HepG2 (cell line): Measurements from ENCODE around the gene VPS52. TPM values are rescaled to one million over a fixed set of nuclear protein-coding genes. Genes with fewer than 3 reads are reported as not detected.

Source experiments
- ARID2 ChIP-seq: sonication (generic); formaldehyde crosslinking; IDR thresholded peaks from 2 replicates; pipeline ENCODE4 v1.8.1; 2022; ENCODE audit warnings: mild to moderate bottlenecking, missing genetic modification reagents, borderline replicate concordance
- BORCS8-MEF2B ChIP-seq: sonication (generic); formaldehyde crosslinking; IDR thresholded peaks from 2 replicates; pipeline ENCODE4 v1.8.0; 2022; ENCODE audit warnings: mild to moderate bottlenecking, missing genetic modification reagents
- CENPBD1 ChIP-seq: sonication (generic); formaldehyde crosslinking; IDR thresholded peaks from 2 replicates; pipeline ENCODE4 v1.8.0; 2022; ENCODE audit warnings: missing genetic modification reagents, low read depth, mild to moderate bottlenecking, borderline replicate concordance
- CENPX ChIP-seq: sonication (generic); formaldehyde crosslinking; IDR thresholded peaks from 2 replicates; pipeline ENCODE4 v1.9.0; 2021; ENCODE audit warnings: mild to moderate bottlenecking, missing genetic modification reagents, moderate library complexity
- CREB1 ChIP-seq, 2 experiments: fragments of 450-650 bp in 1 of 2; IDR thresholded peaks; 2 replicates each; pipeline ENCODE4 v1.6.1; 2016 to 2017; ENCODE audit warnings: control low read depth in 1 of 2, mild to moderate bottlenecking in 1 of 2, missing compliant biosample characterization in 1 of 2, missing genetic modification characterization in 1 of 2
- ELK4 ChIP-seq: sonication (generic); formaldehyde crosslinking; IDR thresholded peaks from 2 replicates; pipeline ENCODE4 v1.9.0; 2021; ENCODE audit warnings: missing genetic modification reagents, borderline replicate concordance
- GRHL1 ChIP-seq: sonication (generic); formaldehyde crosslinking; conservative IDR thresholded peaks from 2 replicates; pipeline ENCODE4 v1.8.0; 2022; ENCODE audit warnings: missing genetic modification reagents
- KAT8 ChIP-seq: IDR thresholded peaks from 2 replicates; pipeline ENCODE4 v1.6.1; 2016; ENCODE audit warnings: missing genetic modification reagents, missing compliant biosample characterization
- KDM1A ChIP-seq: IDR thresholded peaks from 2 replicates; pipeline ENCODE4 v1.6.1; 2016; ENCODE audit warnings: missing compliant biosample characterization
- KLF16 ChIP-seq, 2 experiments: sonication (generic) in 1 of 2; formaldehyde crosslinking in 1 of 2; IDR thresholded peaks; 2 replicates each; pipeline versions ENCODE4 v1.6.1 to v1.8.0; 2016 to 2023; ENCODE audit warnings: missing genetic modification reagents in 2 of 2, missing compliant biosample characterization in 1 of 2
- NCOA1 ChIP-seq: sonication (generic); formaldehyde crosslinking; IDR thresholded peaks from 2 replicates; pipeline ENCODE4 v1.9.0; 2021; ENCODE audit warnings: missing genetic modification reagents
- NFKBIZ ChIP-seq: IDR thresholded peaks from 2 replicates; pipeline ENCODE4 v1.6.1; 2018; ENCODE audit warnings: missing genetic modification reagents, missing compliant biosample characterization
- PLRG1 ChIP-seq: fragments of 450-650 bp; conservative IDR thresholded peaks from 2 replicates; pipeline ENCODE4 v1.6.1; 2016
- REL ChIP-seq: sonication (generic); formaldehyde crosslinking; conservative IDR thresholded peaks from 2 replicates; pipeline ENCODE4 v1.8.0; 2022; ENCODE audit warnings: mild to moderate bottlenecking, missing genetic modification reagents, moderate library complexity
- SMARCC2 ChIP-seq: fragments of 450-650 bp; IDR thresholded peaks from 2 replicates; pipeline ENCODE4 v1.6.1; 2017; ENCODE audit warnings: antibody characterized with exemption, mild to moderate bottlenecking
- SMARCE1 ChIP-seq: fragments of 450-650 bp; IDR thresholded peaks from 2 replicates; pipeline ENCODE4 v1.6.1; 2017; ENCODE audit warnings: borderline replicate concordance
- TFAP4 ChIP-seq: sonication (generic); IDR thresholded peaks from 2 replicates; pipeline ENCODE4 v1.6.1; 2016; ENCODE audit warnings: low read depth, borderline replicate concordance
- THAP8 ChIP-seq: sonication (generic); formaldehyde crosslinking; IDR thresholded peaks from 2 replicates; pipeline ENCODE4 v1.5.1; 2020; ENCODE audit warnings: missing genetic modification reagents, mild to moderate bottlenecking, borderline replicate concordance
- TOE1 ChIP-seq: sonication (generic); formaldehyde crosslinking; IDR thresholded peaks from 2 replicates; pipeline ENCODE4 v1.4.0; 2020; ENCODE audit warnings: mild to moderate bottlenecking, missing genetic modification reagents
- ZFAT ChIP-seq: sonication (generic); formaldehyde crosslinking; conservative IDR thresholded peaks from 2 replicates; pipeline ENCODE4 v1.8.1; 2023; ENCODE audit warnings: missing genetic modification reagents, inconsistent platforms
- ZNF12 ChIP-seq: sonication (generic); formaldehyde crosslinking; IDR thresholded peaks from 2 replicates; pipeline ENCODE4 v1.5.0; 2020; ENCODE audit warnings: missing genetic modification reagents
- ZNF160 ChIP-seq: sonication (generic); formaldehyde crosslinking; IDR thresholded peaks from 2 replicates; pipeline ENCODE4 v1.8.0; 2022; ENCODE audit warnings: mild to moderate bottlenecking, inconsistent platforms, missing genetic modification reagents
- ZNF292 ChIP-seq: sonication (generic); formaldehyde crosslinking; IDR thresholded peaks from 2 replicates; pipeline ENCODE4 v1.8.1; 2022; ENCODE audit warnings: mild to moderate bottlenecking, low read depth, missing genetic modification reagents, borderline replicate concordance
- ZNF543 ChIP-seq: sonication (generic); formaldehyde crosslinking; IDR thresholded peaks from 2 replicates; pipeline ENCODE4 v1.4.0; 2020; ENCODE audit warnings: mild to moderate bottlenecking, missing genetic modification reagents
- ZNF607 ChIP-seq: sonication (generic); formaldehyde crosslinking; IDR thresholded peaks from 2 replicates; pipeline ENCODE4 v1.5.1; 2020; ENCODE audit warnings: missing genetic modification reagents, mild to moderate bottlenecking, borderline replicate concordance
- ZSCAN25 ChIP-seq: sonication (generic); formaldehyde crosslinking; IDR thresholded peaks from 2 replicates; pipeline ENCODE4 v1.8.0; 2022; ENCODE audit warnings: mild to moderate bottlenecking, missing genetic modification reagents
- polyA plus RNA-seq, 8 experiments: library from polyadenylated mRNA; depleted of rRNA in 3 of 8; stranded (reverse) in 7 of 8; unstranded in 1 of 8; fragments of >200 nt; fragmentation: Illumina TruSeq in 4 of 8; extraction: Trizol in 4 of 8; gene quantifications; 2 replicates each; pipeline versions ENCODE4 v1.2.1 to v1.2.3, GENCODE V29; 2011 to 2016; ENCODE audit warnings: low read depth in 4 of 8, missing spikeins in 1 of 8, mixed read lengths in 1 of 8; ENCODE audit not compliant: insufficient read depth in 1 of 8
- total RNA-seq, 5 experiments: library from RNA; depleted of rRNA; stranded (reverse); fragments of >200 nt; fragmentation: Illumina TruSeq; extraction: Trizol; gene quantifications; 2 replicates each; pipeline ENCODE4 v1.2.3, GENCODE V29; 2016; ENCODE audit warnings: low read depth in 1 of 5

The VPS52 gene
- total and polyA plus RNA-seq, 2 of the 13 experiments (the other 11 are each of a cell fraction or from before 2014, with no cell fraction given) = 48.9 to 85.5 TPM

- TF ChIP-seq ZNF12 (CRISPR knock-in tag) (no peak; the same call in 1 of the 2 replicates), TOE1 (CRISPR knock-in tag) (no peak), THAP8 (CRISPR knock-in tag) (no peak), SMARCE1 (no peak), KAT8 (peak; percentile 81), ZNF292 (CRISPR knock-in tag) (no peak), CREB1 (IDR thresholded peaks at IDR 0.05) (no peak), CREB1 (CRISPR knock-in tag; IDR thresholded peaks at IDR 0.05) (peak; percentile 81), ZNF160 (CRISPR knock-in tag) (peak; percentile 63; the same call in 1 of the 2 replicates), ZNF543 (CRISPR knock-in tag) (0 out of 2 replicates have a peak, but pooled peaks have one; percentile 38), NFKBIZ (CRISPR knock-in tag) (0 out of 2 replicates have a peak, but pooled peaks have one; percentile 39), SMARCC2 (no peak), CENPX (CRISPR knock-in tag) (no peak), KLF16 (CRISPR knock-in tag; IDR thresholded peaks at IDR 0.05) (peak; percentile 23 to 94; a peak in 3 of 4 replicates), NCOA1 (no peak), ZSCAN25 (no peak; the same call in 1 of the 2 replicates), ZFAT (no peak), ELK4 (CRISPR knock-in tag) (peak; percentile 60; the same call in 1 of the 2 replicates), PLRG1 (no peak), ZNF607 (CRISPR knock-in tag) (no peak; the same call in 1 of the 2 replicates), GRHL1 (CRISPR knock-in tag) (no peak), CENPBD1 (no peak), TFAP4 (no peak), BORCS8-MEF2B (CRISPR knock-in tag) (peak; percentile 83), ARID2 (CRISPR knock-in tag) (peak; percentile 42; the same call in 1 of the 2 replicates), KDM1A (CRISPR knock-in tag) (no peak; the same call in none of the 2 replicates), REL (CRISPR knock-in tag) (peak; percentile 92)
Observed at GRCh38 chr6:33299237-33299944, 27.7 kb upstream of the VPS52 start (continued).
